ENCODE data around the gene POLR1H. TPM values are rescaled to one million over a fixed set of nuclear protein-coding genes. Genes with fewer than 3 reads are reported as not detected.
A peak's percentile ranks its signal among the peaks of the same experiment; 100 is the strongest.

Gene POLR1H
- total and polyA plus RNA-seq, 2 experiments from 2014 or later, result 28.1 to 93.6 TPM

DNA sequence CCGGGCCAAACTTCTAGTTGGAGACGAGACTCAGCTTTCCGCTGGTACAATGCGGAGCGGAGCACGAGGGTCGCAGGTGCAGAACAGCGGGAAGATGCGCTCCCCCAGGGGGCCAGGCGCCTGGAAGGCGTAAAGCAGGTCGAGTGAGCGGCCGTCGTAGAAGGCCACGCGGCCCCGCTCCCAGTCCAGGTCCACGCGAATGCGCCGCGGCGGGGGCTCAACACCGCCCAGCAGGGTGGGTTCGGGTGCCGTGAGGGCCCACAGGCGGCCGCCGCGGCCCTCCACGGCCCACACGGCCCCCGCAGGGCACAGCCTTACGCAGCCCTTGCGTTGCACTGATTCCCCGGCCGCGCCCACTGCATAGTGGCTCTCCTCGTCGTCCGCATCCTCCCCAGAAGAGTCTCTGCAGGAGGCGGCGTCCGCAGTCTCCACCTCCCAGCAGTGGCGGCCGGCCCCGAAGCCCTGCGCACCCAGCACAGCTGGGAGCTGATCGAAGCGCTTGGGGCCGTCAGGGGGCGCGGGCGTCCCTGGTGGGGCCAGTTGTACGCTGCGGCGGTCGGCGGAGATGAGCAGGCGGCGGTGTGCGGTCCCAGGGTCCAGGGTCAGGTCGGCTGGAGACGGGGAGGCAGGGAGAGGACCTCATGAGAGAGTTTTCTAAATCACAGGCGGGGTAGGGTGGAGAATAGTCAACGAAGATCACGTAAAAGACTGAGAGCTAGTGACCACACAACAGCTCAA lies 10.2 kb downstream of the POLR1H start:
- DNase-seq (ENCODE audit: low spot score) (peak; percentile 66), ATAC-seq (peak; percentile 5)
- Histone ChIP-seq H3K4me2 (peak overlapping the region; percentile 78), H4K20me1 (replicated peaks; ENCODE audit: insufficient read depth) (peaks cover 6% of the 10 kb centered on the region; the same call in 1 of the 2 replicates), H2AFZ (peak overlapping the region; percentile 83), H3F3A (replicated peaks; ENCODE audit: low read depth) (peaks cover 9% of the 10 kb centered on the region; the same call in 1 of the 2 replicates), H3K4me3 (peak overlapping the region; percentile 57), H3K36me3 (ENCODE audit: insufficient read depth) (no peaks in the 10 kb centered on the region), H3K4me1 (ENCODE audit: insufficient read depth) (peaks cover 23% of the 10 kb centered on the region), H3K27me3 (ENCODE audit: insufficient read depth) (peaks cover 69% of the 10 kb centered on the region), H3K79me2 (replicated peaks; ENCODE audit: insufficient read depth) (no peaks in the 10 kb centered on the region), H3K27ac (ENCODE audit: low read depth) (no peak overlapping the region), H3K9me2 (ENCODE audit: insufficient read depth) (peaks cover 2% of the 10 kb centered on the region; the same call in 1 of the 2 replicates)
- Mint-ChIP-seq H3K27ac (no peak overlapping the region), H3K9me3 (peaks cover 2% of the 10 kb centered on the region; the same call in 1 of the 3 replicates), H3K36me3 (ENCODE audit: low read depth) (peaks cover 4% of the 10 kb centered on the region; the same call in 1 of the 3 replicates), H3K4me3 (peak overlapping the region; percentile 60), H3K4me1 (peaks cover 34% of the 10 kb centered on the region), H3K27me3 (ENCODE audit: insufficient read depth, low read depth, poor library complexity) (peaks cover 63% of the 10 kb centered on the region)
- TF ChIP-seq, protein P1, sequence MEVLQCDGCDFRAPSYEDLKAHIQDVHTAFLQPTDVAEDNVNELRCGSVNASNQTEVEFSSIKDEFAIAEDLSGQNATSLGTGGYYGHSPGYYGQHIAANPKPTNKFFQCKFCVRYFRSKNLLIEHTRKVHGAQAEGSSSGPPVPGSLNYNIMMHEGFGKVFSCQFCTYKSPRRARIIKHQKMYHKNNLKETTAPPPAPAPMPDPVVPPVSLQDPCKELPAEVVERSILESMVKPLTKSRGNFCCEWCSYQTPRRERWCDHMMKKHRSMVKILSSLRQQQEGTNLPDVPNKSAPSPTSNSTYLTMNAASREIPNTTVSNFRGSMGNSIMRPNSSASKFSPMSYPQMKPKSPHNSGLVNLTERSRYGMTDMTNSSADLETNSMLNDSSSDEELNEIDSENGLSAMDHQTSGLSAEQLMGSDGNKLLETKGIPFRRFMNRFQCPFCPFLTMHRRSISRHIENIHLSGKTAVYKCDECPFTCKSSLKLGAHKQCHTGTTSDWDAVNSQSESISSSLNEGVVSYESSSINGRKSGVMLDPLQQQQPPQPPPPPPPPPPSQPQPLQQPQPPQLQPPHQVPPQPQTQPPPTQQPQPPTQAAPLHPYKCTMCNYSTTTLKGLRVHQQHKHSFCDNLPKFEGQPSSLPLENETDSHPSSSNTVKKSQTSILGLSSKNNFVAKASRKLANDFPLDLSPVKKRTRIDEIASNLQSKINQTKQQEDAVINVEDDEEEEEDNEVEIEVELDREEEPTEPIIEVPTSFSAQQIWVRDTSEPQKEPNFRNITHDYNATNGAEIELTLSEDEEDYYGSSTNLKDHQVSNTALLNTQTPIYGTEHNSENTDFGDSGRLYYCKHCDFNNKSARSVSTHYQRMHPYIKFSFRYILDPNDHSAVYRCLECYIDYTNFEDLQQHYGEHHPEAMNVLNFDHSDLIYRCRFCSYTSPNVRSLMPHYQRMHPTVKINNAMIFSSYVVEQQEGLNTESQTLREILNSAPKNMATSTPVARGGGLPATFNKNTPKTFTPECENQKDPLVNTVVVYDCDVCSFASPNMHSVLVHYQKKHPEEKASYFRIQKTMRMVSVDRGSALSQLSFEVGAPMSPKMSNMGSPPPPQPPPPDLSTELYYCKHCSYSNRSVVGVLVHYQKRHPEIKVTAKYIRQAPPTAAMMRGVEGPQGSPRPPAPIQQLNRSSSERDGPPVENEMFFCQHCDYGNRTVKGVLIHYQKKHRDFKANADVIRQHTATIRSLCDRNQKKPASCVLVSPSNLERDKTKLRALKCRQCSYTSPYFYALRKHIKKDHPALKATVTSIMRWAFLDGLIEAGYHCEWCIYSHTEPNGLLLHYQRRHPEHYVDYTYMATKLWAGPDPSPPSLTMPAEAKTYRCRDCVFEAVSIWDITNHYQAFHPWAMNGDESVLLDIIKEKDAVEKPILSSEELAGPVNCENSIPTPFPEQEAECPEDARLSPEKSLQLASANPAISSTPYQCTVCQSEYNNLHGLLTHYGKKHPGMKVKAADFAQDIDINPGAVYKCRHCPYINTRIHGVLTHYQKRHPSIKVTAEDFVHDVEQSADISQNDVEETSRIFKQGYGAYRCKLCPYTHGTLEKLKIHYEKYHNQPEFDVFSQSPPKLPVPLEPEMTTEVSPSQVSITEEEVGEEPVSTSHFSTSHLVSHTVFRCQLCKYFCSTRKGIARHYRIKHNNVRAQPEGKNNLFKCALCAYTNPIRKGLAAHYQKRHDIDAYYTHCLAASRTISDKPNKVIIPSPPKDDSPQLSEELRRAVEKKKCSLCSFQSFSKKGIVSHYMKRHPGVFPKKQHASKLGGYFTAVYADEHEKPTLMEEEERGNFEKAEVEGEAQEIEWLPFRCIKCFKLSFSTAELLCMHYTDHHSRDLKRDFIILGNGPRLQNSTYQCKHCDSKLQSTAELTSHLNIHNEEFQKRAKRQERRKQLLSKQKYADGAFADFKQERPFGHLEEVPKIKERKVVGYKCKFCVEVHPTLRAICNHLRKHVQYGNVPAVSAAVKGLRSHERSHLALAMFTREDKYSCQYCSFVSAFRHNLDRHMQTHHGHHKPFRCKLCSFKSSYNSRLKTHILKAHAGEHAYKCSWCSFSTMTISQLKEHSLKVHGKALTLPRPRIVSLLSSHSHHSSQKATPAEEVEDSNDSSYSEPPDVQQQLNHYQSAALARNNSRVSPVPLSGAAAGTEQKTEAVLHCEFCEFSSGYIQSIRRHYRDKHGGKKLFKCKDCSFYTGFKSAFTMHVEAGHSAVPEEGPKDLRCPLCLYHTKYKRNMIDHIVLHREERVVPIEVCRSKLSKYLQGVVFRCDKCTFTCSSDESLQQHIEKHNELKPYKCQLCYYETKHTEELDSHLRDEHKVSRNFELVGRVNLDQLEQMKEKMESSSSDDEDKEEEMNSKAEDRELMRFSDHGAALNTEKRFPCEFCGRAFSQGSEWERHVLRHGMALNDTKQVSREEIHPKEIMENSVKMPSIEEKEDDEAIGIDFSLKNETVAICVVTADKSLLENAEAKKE (CRISPR knock-in tag; IDR thresholded peaks at IDR 0.05), result no peak
- TF ChIP-seq, protein P2, sequence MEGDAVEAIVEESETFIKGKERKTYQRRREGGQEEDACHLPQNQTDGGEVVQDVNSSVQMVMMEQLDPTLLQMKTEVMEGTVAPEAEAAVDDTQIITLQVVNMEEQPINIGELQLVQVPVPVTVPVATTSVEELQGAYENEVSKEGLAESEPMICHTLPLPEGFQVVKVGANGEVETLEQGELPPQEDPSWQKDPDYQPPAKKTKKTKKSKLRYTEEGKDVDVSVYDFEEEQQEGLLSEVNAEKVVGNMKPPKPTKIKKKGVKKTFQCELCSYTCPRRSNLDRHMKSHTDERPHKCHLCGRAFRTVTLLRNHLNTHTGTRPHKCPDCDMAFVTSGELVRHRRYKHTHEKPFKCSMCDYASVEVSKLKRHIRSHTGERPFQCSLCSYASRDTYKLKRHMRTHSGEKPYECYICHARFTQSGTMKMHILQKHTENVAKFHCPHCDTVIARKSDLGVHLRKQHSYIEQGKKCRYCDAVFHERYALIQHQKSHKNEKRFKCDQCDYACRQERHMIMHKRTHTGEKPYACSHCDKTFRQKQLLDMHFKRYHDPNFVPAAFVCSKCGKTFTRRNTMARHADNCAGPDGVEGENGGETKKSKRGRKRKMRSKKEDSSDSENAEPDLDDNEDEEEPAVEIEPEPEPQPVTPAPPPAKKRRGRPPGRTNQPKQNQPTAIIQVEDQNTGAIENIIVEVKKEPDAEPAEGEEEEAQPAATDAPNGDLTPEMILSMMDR (conservative IDR thresholded peaks at IDR 0.05; ENCODE audit: low read depth in 2 of 2), result peak; percentile 10 to 51; a peak in 2 of 4 replicates
- TF ChIP-seq EZH2 (IDR thresholded peaks at IDR 0.05; ENCODE audit: low read depth, unreplicated experiment) (peak; percentile 55), ZNF114 (CRISPR knock-in tag; IDR thresholded peaks at IDR 0.05) (no peak), STAT1 (IDR thresholded peaks at IDR 0.05; ENCODE audit: unreplicated experiment) (no peak)

All from GM23338 (cell line).